HepG2 (cell line): ENCODE measurements around the gene WDR73. TPM values are rescaled to one million over a fixed set of nuclear protein-coding genes. Genes with fewer than 3 reads are reported as not detected.

ENCODE experiments used
- CERS6 ChIP-seq: sonication (generic); formaldehyde crosslinking; IDR thresholded peaks from 2 replicates; pipeline ENCODE4 v1.5.0; 2020; ENCODE audit warnings: missing genetic modification reagents
- DRAP1 ChIP-seq: IDR thresholded peaks from 2 replicates; pipeline ENCODE4 v1.6.1; 2016; ENCODE audit warnings: missing genetic modification reagents, missing compliant biosample characterization
- FOXK2 ChIP-seq: fragments of 450-650 bp; IDR thresholded peaks from 2 replicates; pipeline ENCODE4 v1.6.1; 2016
- GRHL1 ChIP-seq: sonication (generic); formaldehyde crosslinking; conservative IDR thresholded peaks from 2 replicates; pipeline ENCODE4 v1.8.0; 2022; ENCODE audit warnings: missing genetic modification reagents
- HOMEZ ChIP-seq: IDR thresholded peaks from 2 replicates; pipeline ENCODE4 v1.6.1; 2016; ENCODE audit warnings: low read depth
- LRRFIP1 ChIP-seq: sonication (generic); formaldehyde crosslinking; conservative IDR thresholded peaks from 2 replicates; pipeline ENCODE4 v1.4.0; 2020; ENCODE audit warnings: missing genetic modification reagents
- NFATC3 ChIP-seq: sonication (generic); formaldehyde crosslinking; IDR thresholded peaks from 2 replicates; pipeline ENCODE4 v1.5.1; 2020; ENCODE audit warnings: mild to moderate bottlenecking, missing genetic modification reagents
- PAWR ChIP-seq: sonication (generic); formaldehyde crosslinking; IDR thresholded peaks from 2 replicates; pipeline ENCODE4 v1.4.0; 2020; ENCODE audit warnings: missing genetic modification reagents, mild to moderate bottlenecking, borderline replicate concordance
- SMARCC2 ChIP-seq: fragments of 450-650 bp; IDR thresholded peaks from 2 replicates; pipeline ENCODE4 v1.6.1; 2017; ENCODE audit warnings: antibody characterized with exemption, mild to moderate bottlenecking
- TRIM24 ChIP-seq: sonication (generic); formaldehyde crosslinking; IDR thresholded peaks from 2 replicates; pipeline ENCODE4 v1.8.0; 2022; ENCODE audit warnings: mild to moderate bottlenecking, missing genetic modification reagents
- ZFP82 ChIP-seq: sonication (generic); formaldehyde crosslinking; IDR thresholded peaks from 2 replicates; pipeline ENCODE4 v1.5.1; 2020; ENCODE audit warnings: mild to moderate bottlenecking, missing genetic modification reagents, borderline replicate concordance
- ZMAT3 ChIP-seq: sonication (generic); formaldehyde crosslinking; conservative IDR thresholded peaks from 2 replicates; pipeline ENCODE4 v1.7.0; 2021; ENCODE audit warnings: missing genetic modification reagents
- ZMYM3 ChIP-seq: sonication (generic); formaldehyde crosslinking; IDR thresholded peaks from 2 replicates; pipeline ENCODE4 v1.5.1; 2020; ENCODE audit warnings: mild to moderate bottlenecking, missing genetic modification reagents
- ZNF260 ChIP-seq: sonication (generic); formaldehyde crosslinking; IDR thresholded peaks from 2 replicates; pipeline ENCODE4 v1.4.0; 2020; ENCODE audit warnings: missing genetic modification reagents, low read depth, mild to moderate bottlenecking, borderline replicate concordance
- ZNF274 ChIP-seq: sonication (generic); formaldehyde crosslinking; IDR thresholded peaks from 2 replicates; pipeline ENCODE4 v1.5.1; 2020; ENCODE audit warnings: mild to moderate bottlenecking, missing genetic modification reagents
- ZNF317 ChIP-seq: sonication (generic); formaldehyde crosslinking; IDR thresholded peaks from 2 replicates; pipeline ENCODE4 v1.5.0; 2020; ENCODE audit warnings: mild to moderate bottlenecking, missing genetic modification reagents
- ZNF512B ChIP-seq: sonication (generic); formaldehyde crosslinking; IDR thresholded peaks from 2 replicates; pipeline ENCODE4 v1.5.1; 2020; ENCODE audit warnings: missing genetic modification reagents, mild to moderate bottlenecking, borderline replicate concordance
- ZNF691 ChIP-seq: sonication (generic); formaldehyde crosslinking; IDR thresholded peaks from 2 replicates; pipeline ENCODE4 v1.4.0; 2020; ENCODE audit warnings: missing genetic modification reagents, low read depth, mild to moderate bottlenecking, borderline replicate concordance
- polyA plus RNA-seq, 8 experiments: library from polyadenylated mRNA; depleted of rRNA in 3 of 8; stranded (reverse) in 7 of 8; unstranded in 1 of 8; fragments of >200 nt; fragmentation: Illumina TruSeq in 4 of 8; extraction: Trizol in 4 of 8; gene quantifications; 2 replicates each; pipeline versions ENCODE4 v1.2.1 to v1.2.3, GENCODE V29; 2011 to 2016; ENCODE audit warnings: low read depth in 4 of 8, missing spikeins in 1 of 8, mixed read lengths in 1 of 8; ENCODE audit not compliant: insufficient read depth in 1 of 8
- total RNA-seq, 5 experiments: library from RNA; depleted of rRNA; stranded (reverse); fragments of >200 nt; fragmentation: Illumina TruSeq; extraction: Trizol; gene quantifications; 2 replicates each; pipeline ENCODE4 v1.2.3, GENCODE V29; 2016; ENCODE audit warnings: low read depth in 1 of 5

The WDR73 gene
- total and polyA plus RNA-seq, 2 of the 13 experiments (the other 11 are each of a cell fraction or from before 2014, with no cell fraction given) = 20.0 to 35.5 TPM

- TF ChIP-seq ZNF512B (CRISPR knock-in tag) = no peak
- no peak for TF ChIP-seq ZNF260 (CRISPR knock-in tag)
- TF ChIP-seq HOMEZ (CRISPR knock-in tag) = no peak
- no peak for TF ChIP-seq FOXK2
- no peak for TF ChIP-seq ZFP82
- peak; percentile 87; the same call in 1 of the 2 replicates for TF ChIP-seq ZMAT3 (CRISPR knock-in tag)
- no peak for TF ChIP-seq NFATC3
- TF ChIP-seq PAWR (CRISPR knock-in tag) = no peak
- no peak for TF ChIP-seq GRHL1 (CRISPR knock-in tag)
- TF ChIP-seq ZNF317 (CRISPR knock-in tag) = 0 out of 2 replicates have a peak, but pooled peaks have one; percentile 27
- TF ChIP-seq ZMYM3 (CRISPR knock-in tag) = no peak; the same call in 1 of the 2 replicates
- TF ChIP-seq TRIM24 (CRISPR knock-in tag) = no peak
- TF ChIP-seq LRRFIP1 (CRISPR knock-in tag) = no peak
- peak; percentile 65 for TF ChIP-seq DRAP1 (CRISPR knock-in tag)
- no peak for TF ChIP-seq SMARCC2
- no peak for TF ChIP-seq ZNF274
- no peak for TF ChIP-seq CERS6 (CRISPR knock-in tag)
- TF ChIP-seq ZNF691 = no peak
Observed at GRCh38 chr15:84658080-84658787, 4.2 kb upstream of the WDR73 start, which contains the start of gene NMB (continued).
